HL-60 (cell line): Measurements from ENCODE around the gene EHD1.

Experiments
- DNase-seq, 2 experiments: peaks; one replicate each; pipeline ENCODE4 v3.0.0-alpha.2; 2010 to 2020; ENCODE audit warnings: low read depth in 1 of 2, low spot score in 1 of 2
- H3K27ac ChIP-seq: fragments of 250-450 bp; sonication (Bioruptor Pico); replicated peaks from 2 replicates; pipeline ENCODE4 v1.5.1; 2020; ENCODE audit warnings: mild to moderate bottlenecking, moderate library complexity
- H3K27me3 ChIP-seq: fragments of 250-450 bp; sonication (Bioruptor Pico); 2 replicates; pipeline ENCODE4 v1.5.1; 2021; ENCODE audit warnings: mild to moderate bottlenecking, moderate library complexity; ENCODE audit not compliant: insufficient read depth, poor library complexity, severe bottlenecking
- H3K4me3 ChIP-seq: replicated peaks from 2 replicates; pipeline ENCODE4 v1.5.1; 2011; ENCODE audit warnings: mild to moderate bottlenecking, control low read depth, low read length; ENCODE audit not compliant: insufficient read depth
- CTCF ChIP-seq: IDR thresholded peaks from one replicate; pipeline ENCODE4 v1.5.1; 2011; ENCODE audit warnings: low read length, control low read depth, inconsistent platforms; ENCODE audit not compliant: insufficient read depth
- GABPA ChIP-seq: IDR thresholded peaks from 2 replicates; pipeline ENCODE4 v1.6.1; 2012; ENCODE audit warnings: low read depth
- POLR2AphosphoS5 ChIP-seq: IDR thresholded peaks from 2 replicates; pipeline ENCODE4 v1.6.1; 2012; ENCODE audit warnings: low read depth
- SPI1 ChIP-seq: IDR thresholded peaks from 2 replicates; pipeline ENCODE4 v1.6.1; 2012; ENCODE audit warnings: low read depth, mild to moderate bottlenecking, borderline replicate concordance
- TF ChIP-seq, protein P1 (sequence below): IDR thresholded peaks from 2 replicates; pipeline ENCODE4 v1.6.1; 2012; ENCODE audit warnings: low read depth; ENCODE audit not compliant: insufficient replicate concordance

The EHD1 gene

DNA sequence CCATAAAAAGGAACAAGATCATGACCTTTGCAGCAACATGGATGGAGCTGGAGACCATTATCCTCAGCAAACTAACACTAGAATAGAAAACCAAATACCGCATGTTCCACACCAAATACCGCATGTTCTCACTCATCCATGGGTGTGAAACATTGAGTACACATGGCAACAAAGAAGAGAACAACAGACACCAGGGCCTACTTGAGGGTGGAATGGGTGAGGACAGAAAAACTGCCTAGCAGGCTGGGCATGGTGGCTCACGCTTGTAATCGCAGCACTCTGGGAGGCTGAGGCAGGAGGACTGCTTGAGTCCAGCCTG is 12.3 kb downstream of the EHD1 start:
- no peak for TF ChIP-seq SPI1
- no peak for TF ChIP-seq CTCF
- TF ChIP-seq, protein P1, sequence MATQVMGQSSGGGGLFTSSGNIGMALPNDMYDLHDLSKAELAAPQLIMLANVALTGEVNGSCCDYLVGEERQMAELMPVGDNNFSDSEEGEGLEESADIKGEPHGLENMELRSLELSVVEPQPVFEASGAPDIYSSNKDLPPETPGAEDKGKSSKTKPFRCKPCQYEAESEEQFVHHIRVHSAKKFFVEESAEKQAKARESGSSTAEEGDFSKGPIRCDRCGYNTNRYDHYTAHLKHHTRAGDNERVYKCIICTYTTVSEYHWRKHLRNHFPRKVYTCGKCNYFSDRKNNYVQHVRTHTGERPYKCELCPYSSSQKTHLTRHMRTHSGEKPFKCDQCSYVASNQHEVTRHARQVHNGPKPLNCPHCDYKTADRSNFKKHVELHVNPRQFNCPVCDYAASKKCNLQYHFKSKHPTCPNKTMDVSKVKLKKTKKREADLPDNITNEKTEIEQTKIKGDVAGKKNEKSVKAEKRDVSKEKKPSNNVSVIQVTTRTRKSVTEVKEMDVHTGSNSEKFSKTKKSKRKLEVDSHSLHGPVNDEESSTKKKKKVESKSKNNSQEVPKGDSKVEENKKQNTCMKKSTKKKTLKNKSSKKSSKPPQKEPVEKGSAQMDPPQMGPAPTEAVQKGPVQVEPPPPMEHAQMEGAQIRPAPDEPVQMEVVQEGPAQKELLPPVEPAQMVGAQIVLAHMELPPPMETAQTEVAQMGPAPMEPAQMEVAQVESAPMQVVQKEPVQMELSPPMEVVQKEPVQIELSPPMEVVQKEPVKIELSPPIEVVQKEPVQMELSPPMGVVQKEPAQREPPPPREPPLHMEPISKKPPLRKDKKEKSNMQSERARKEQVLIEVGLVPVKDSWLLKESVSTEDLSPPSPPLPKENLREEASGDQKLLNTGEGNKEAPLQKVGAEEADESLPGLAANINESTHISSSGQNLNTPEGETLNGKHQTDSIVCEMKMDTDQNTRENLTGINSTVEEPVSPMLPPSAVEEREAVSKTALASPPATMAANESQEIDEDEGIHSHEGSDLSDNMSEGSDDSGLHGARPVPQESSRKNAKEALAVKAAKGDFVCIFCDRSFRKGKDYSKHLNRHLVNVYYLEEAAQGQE = no peak
- no peak for TF ChIP-seq POLR2AphosphoS5
- TF ChIP-seq GABPA = no peak
- DNase-seq = no peak
- H3K4me3 ChIP-seq = no peak overlapping the region
- H3K27ac ChIP-seq = no peak overlapping the region
- H3K27me3 ChIP-seq = no peaks in the 10 kb centered on the region

DNA sequence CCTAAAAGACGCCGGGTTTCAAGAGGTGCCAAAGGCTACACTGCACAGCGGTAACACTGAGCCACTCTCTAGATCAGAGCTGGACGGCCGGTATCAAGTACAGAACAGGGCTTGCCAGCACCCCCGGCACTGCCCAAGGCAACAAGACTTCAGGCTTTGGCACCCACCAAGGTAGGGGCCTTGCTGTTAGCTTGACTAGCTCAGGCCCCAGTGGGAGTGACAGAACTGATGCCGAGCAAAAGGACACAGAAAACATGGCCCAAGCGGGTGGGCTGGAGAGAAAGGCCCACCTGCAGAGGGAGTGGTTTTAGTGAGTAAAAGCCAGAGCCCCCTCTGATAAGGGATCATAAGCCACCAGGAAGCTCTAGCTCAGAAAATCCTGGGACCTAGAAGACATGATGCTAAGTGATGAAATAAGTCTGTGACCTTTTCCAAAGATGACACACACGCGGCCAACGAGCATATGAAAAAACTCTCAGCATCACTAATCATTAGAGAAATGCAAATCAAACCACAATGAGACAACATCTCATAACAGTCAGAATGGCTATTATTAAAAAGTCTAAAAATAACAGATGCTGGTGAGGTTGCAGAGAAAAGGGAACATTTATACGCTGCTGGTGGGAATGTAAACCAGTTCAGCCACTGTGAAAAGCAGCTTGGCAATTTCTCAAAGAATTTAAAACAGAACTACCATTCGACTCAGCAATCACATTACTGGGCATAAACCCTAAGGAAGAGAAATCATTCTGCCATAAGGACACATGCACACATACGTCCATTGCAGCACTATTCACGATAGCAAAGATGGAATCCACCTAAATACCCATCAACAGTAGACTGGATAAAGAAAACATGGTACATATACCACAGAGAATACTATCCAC is 12.9 kb downstream of the EHD1 start:
- Histone ChIP-seq H3K4me3 (no peak overlapping the region), H3K27me3 (no peaks in the 10 kb centered on the region), H3K27ac (0 out of 2 replicates have a peak overlapping the region, but pooled peaks have one; percentile 1)
- TF ChIP-seq SPI1 (no peak), POLR2AphosphoS5 (no peak), GABPA (no peak), CTCF (no peak)
- TF ChIP-seq, protein P1 = no peak
- DNase-seq = no peak

DNA sequence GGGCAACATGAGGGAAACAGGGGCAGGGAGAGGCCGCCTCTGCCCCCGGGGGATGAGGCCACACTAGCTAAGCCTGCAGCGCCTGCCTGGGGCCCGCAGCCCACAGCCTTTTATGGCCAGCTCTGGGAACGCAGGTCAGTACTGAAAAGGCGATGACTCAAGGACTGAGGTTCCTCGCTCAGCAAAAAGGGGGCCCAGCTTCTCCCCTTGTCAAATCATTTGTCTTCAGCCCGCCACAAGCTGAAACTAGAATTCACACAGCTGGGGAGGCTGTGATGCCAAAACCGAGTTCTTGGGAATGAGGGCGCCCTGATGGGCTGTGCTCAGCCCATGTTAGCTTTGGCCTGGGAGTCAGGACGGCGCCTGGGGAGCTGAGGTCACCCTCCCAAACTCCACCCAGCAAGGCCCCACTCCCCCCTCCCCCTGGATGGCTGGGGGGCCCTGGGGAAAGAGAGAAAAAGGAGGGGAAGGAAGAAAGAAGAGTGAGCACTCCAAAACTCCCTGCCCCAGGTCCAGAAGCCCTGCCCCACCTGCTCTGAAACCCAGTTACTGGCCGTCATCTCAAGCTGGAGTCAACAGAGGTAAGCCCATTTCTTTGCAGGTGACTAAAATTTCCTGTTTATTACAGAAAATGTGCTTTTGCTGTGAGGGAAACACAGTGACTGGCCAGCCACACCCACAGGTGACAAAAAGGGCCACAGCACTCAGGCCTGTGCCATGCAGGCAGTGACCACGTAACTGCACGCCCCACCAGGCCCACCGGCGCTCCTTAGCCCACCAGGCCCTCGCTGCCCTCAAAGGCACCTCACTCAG is 13.7 kb downstream of the EHD1 start:
- no peaks in the 10 kb centered on the region for H3K27me3 ChIP-seq
- no peak for DNase-seq
- TF ChIP-seq CTCF (no peak), GABPA (no peak), POLR2AphosphoS5 (no peak), SPI1 (no peak)
- TF ChIP-seq, protein P1 = no peak
- H3K27ac ChIP-seq = peak overlapping the region; percentile 94
- H3K4me3 ChIP-seq = no peak overlapping the region
